ENCODE data around the gene OR4C45. TPM values are rescaled to one million over a fixed set of nuclear protein-coding genes. Genes with fewer than 3 reads are reported as not detected.

OR4C45 gene
- total RNA-seq, 1 experiment from 2014 or later: not detected

- intact Hi-C loops (cut with micrococcal nuclease): no loop called here
- no peaks in the 10 kb centered on the region for H3K4me1 ChIP-seq (ENCODE audit: insufficient read depth, low read length)
Measured at GRCh38 chr11:50073113-50074105, 40.7 kb downstream of the OR4C45 start.

DNA sequence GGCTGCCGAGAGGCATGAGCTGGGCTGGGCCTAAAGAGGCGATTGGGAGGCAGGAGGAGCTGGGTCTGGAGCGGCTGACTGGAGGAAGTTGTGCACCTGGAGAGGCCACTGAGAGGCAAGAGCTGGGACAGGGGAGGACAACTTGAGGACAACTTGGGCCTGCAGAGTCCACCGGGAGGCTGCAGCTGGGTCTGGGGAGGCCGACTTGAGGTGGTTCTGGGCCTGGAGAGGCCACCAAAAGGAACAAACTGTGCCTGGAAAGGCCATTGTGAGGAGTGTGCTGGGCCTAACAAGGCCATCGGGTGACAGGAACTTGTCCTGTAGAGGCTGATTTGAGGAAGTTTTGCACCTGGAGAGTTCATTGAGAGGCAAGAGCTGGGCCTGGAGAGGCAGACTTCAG, 41.5 kb downstream of the OR4C45 start:
- ATAC-seq: no peak
- DNase-seq: no peak
- Histone ChIP-seq H3K4me1 (ENCODE audit: insufficient read depth, low read length) (no peaks in the 10 kb centered on the region), H3K4me2 (ENCODE audit: low read length) (no peak overlapping the region), H3K27ac (ENCODE audit: low read length) (no peak overlapping the region), H2AFZ (ENCODE audit: low read length) (no peak overlapping the region), H3K9me2 (replicated peaks; ENCODE audit: low read length) (no peaks in the 10 kb centered on the region), H3K27me3 (ENCODE audit: low read length) (no peaks in the 10 kb centered on the region), H3K9me3 (ENCODE audit: low read length) (no peaks in the 10 kb centered on the region), H3K4me3 (ENCODE audit: low read length) (no peak overlapping the region), H3K79me2 (ENCODE audit: low read length) (no peaks in the 10 kb centered on the region), H3K9ac (ENCODE audit: low read length) (no peak overlapping the region), H3F3A (ENCODE audit: low read length, unreplicated experiment) (no peaks in the 10 kb centered on the region), H4K20me1 (ENCODE audit: low read length) (no peaks in the 10 kb centered on the region), H3K36me3 (ENCODE audit: low read depth, low read length) (no peaks in the 10 kb centered on the region)
- ChIA-PET POLR2A (ENCODE audit: unreplicated experiment) (no interaction called here), CTCF (no interaction called here)
- BruUV-seq (replicated peaks): no TSS peak
- TF ChIP-seq CTCF (conservative IDR thresholded peaks at IDR 0.05; ENCODE audit: low read depth, low read length): no peak
- no peak for TF ChIP-seq EZH2phosphoT487 (IDR thresholded peaks at IDR 0.05; ENCODE audit: borderline replicate concordance, low read length)
- TF ChIP-seq EZH2 (IDR thresholded peaks at IDR 0.05; ENCODE audit: low read length, unreplicated experiment): no peak
- intact Hi-C loops (cut with micrococcal nuclease): no loop called here

More at GRCh38 chr11:50073113-50074105, 40.7 kb downstream of the OR4C45 start:
- no peak for ATAC-seq
- no peak overlapping the region for H2AFZ ChIP-seq (ENCODE audit: low read length)
- no peak overlapping the region for H3K4me3 ChIP-seq (ENCODE audit: low read length)
- no peaks in the 10 kb centered on the region for H4K20me1 ChIP-seq (ENCODE audit: low read length)
- no peaks in the 10 kb centered on the region for H3K79me2 ChIP-seq (ENCODE audit: low read length)
- no peaks in the 10 kb centered on the region for H3K27me3 ChIP-seq (ENCODE audit: low read length)
- H3K9me2 ChIP-seq (replicated peaks; ENCODE audit: low read length): no peaks in the 10 kb centered on the region
- no peak overlapping the region for H3K27ac ChIP-seq (ENCODE audit: low read length)
- no TSS peak for BruUV-seq (replicated peaks)
- POLR2A ChIA-PET (ENCODE audit: unreplicated experiment): no interaction called here
- no peak overlapping the region for H3K4me2 ChIP-seq (ENCODE audit: low read length)
- DNase-seq: no peak
- H3K36me3 ChIP-seq (ENCODE audit: low read depth, low read length): no peaks in the 10 kb centered on the region
- no peaks in the 10 kb centered on the region for H3F3A ChIP-seq (ENCODE audit: low read length, unreplicated experiment)
- no peak overlapping the region for H3K9ac ChIP-seq (ENCODE audit: low read length)
- TF ChIP-seq EZH2phosphoT487 (IDR thresholded peaks at IDR 0.05; ENCODE audit: borderline replicate concordance, low read length): no peak
- TF ChIP-seq EZH2 (IDR thresholded peaks at IDR 0.05; ENCODE audit: low read length, unreplicated experiment): no peak
- no peaks in the 10 kb centered on the region for H3K9me3 ChIP-seq (ENCODE audit: low read length)
- CTCF ChIA-PET: no interaction called here

- Histone ChIP-seq H2AFZ (ENCODE audit: low read length) (no peak overlapping the region), H4K20me1 (ENCODE audit: low read length) (no peaks in the 10 kb centered on the region), H3K9ac (ENCODE audit: low read length) (no peak overlapping the region), H3K79me2 (ENCODE audit: low read length) (no peaks in the 10 kb centered on the region), H3K27ac (ENCODE audit: low read length) (no peak overlapping the region), H3F3A (ENCODE audit: low read length, unreplicated experiment) (no peaks in the 10 kb centered on the region), H3K27me3 (ENCODE audit: low read length) (no peaks in the 10 kb centered on the region), H3K36me3 (ENCODE audit: low read depth, low read length) (no peaks in the 10 kb centered on the region), H3K9me3 (ENCODE audit: low read length) (no peaks in the 10 kb centered on the region), H3K4me2 (ENCODE audit: low read length) (no peak overlapping the region), H3K4me1 (ENCODE audit: insufficient read depth, low read length) (no peaks in the 10 kb centered on the region), H3K4me3 (ENCODE audit: low read length) (no peak overlapping the region), H3K9me2 (replicated peaks; ENCODE audit: low read length) (no peaks in the 10 kb centered on the region)
- no TSS peak for BruUV-seq (replicated peaks)
- ATAC-seq: no peak
- TF ChIP-seq EZH2 (IDR thresholded peaks at IDR 0.05; ENCODE audit: low read length, unreplicated experiment) (no peak), EZH2phosphoT487 (IDR thresholded peaks at IDR 0.05; ENCODE audit: borderline replicate concordance, low read length) (no peak), CTCF (conservative IDR thresholded peaks at IDR 0.05; ENCODE audit: low read depth, low read length) (no peak)
- ChIA-PET POLR2A (ENCODE audit: unreplicated experiment) (no interaction called here), CTCF (no interaction called here)
- no peak for DNase-seq
- intact Hi-C loops (cut with micrococcal nuclease): no loop called here
Measured at GRCh38 chr11:50075856-50076255, 43.2 kb downstream of the OR4C45 start.

All from PC-3 (cell line).